Measurements from ENCODE around the gene SLCO3A1. TPM values are rescaled to one million over a fixed set of nuclear protein-coding genes. Genes with fewer than 3 reads are reported as not detected.

The SLCO3A1 gene
- total RNA-seq, 1 experiment from 2014 or later: 5.1 TPM

GRCh38 chr15:91930092-91930491 lies 76.6 kb downstream of the SLCO3A1 start:
- Histone ChIP-seq H3K27me3 (ENCODE audit: insufficient read depth, low read length) (no peaks in the 10 kb centered on the region), H3K9ac (ENCODE audit: low read length) (no peak overlapping the region), H3K4me1 (ENCODE audit: control insufficient read depth in 1 of 2, insufficient read depth in 2 of 2, low read length in 2 of 2) (no peaks in the 10 kb centered on the region), H2AFZ (ENCODE audit: low read depth, low read length, poor library complexity, severe bottlenecking) (no peak overlapping the region), H3K9me2 (ENCODE audit: insufficient read depth) (no peaks in the 10 kb centered on the region), H3K27ac (ENCODE audit: low read depth, low read length) (no peak overlapping the region), H3K79me2 (ENCODE audit: insufficient read depth, low read length) (no peaks in the 10 kb centered on the region), H3K9me3 (ENCODE audit: control insufficient read depth in 1 of 2, insufficient read depth in 1 of 2, low read depth in 1 of 2, low read length in 2 of 2) (no peaks in the 10 kb centered on the region), H3K4me3 (replicated peaks in 1 of 2; ENCODE audit: low read depth in 1 of 2, low read length in 2 of 2) (no peak overlapping the region), H4K20me1 (ENCODE audit: insufficient read depth) (no peaks in the 10 kb centered on the region), H3K4me2 (ENCODE audit: low read length) (no peak overlapping the region), H3K36me3 (ENCODE audit: control insufficient read depth in 1 of 2, insufficient read depth in 2 of 2, low read length in 2 of 2) (no peaks in the 10 kb centered on the region)
- no TSS peak for BruUV-seq (replicated peaks)
- ChIA-PET CTCF (no interaction called here), RAD21 (ENCODE audit: low non-redundant PET in 1 of 2, low total read pairs in 2 of 2, uncharacterized antibody in 2 of 2, unreplicated experiment in 2 of 2) (no interaction called here), POLR2A (no interaction called here)
- ATAC-seq (no peak), DNase-seq (ENCODE audit: low read depth, low spot score) (no peak)
- intact Hi-C loops (cut with micrococcal nuclease): no loop called here
- no peak for TF ChIP-seq ELF1 (IDR thresholded peaks at IDR 0.05; ENCODE audit: borderline replicate concordance, low read depth)
- no peak for TF ChIP-seq REST (IDR thresholded peaks at IDR 0.05; ENCODE audit: low read depth)
- no peak for TF ChIP-seq FOSL1 (IDR thresholded peaks at IDR 0.05; ENCODE audit: low read depth)
- TF ChIP-seq EGR1 (IDR thresholded peaks at IDR 0.05; ENCODE audit: low read depth): no peak
- TF ChIP-seq SRF (IDR thresholded peaks at IDR 0.05; ENCODE audit: low read depth): no peak
- TF ChIP-seq SP1 (IDR thresholded peaks at IDR 0.05; ENCODE audit: low read depth): no peak
- no peak for TF ChIP-seq RAD21 (IDR thresholded peaks at IDR 0.05; ENCODE audit: low read depth)
- no peak for TF ChIP-seq YY1 (IDR thresholded peaks at IDR 0.05; ENCODE audit: extremely low read depth, insufficient replicate concordance, low read depth, low read length)
- TF ChIP-seq ATF3 (IDR thresholded peaks at IDR 0.05): no peak
- no peak for TF ChIP-seq JUND (IDR thresholded peaks at IDR 0.05)
- TF ChIP-seq POLR2AphosphoS5 (IDR thresholded peaks at IDR 0.05; ENCODE audit: low read depth, low read length): no peak
- no peak for TF ChIP-seq ZFX (IDR thresholded peaks at IDR 0.05)
- no peak for TF ChIP-seq EZH2 (IDR thresholded peaks at IDR 0.05)

Measured in HCT116 (cell line).